ENCODE results near the gene ZC3H13. TPM values are rescaled to one million over a fixed set of nuclear protein-coding genes. Genes with fewer than 3 reads are reported as not detected.

Gene ZC3H13
- total RNA-seq, 3 donors from 2014 or later (not counting 1 experiment from before 2014, with no cell fraction given), result 54.3 to 75.3 (median 65.8) TPM

DNA sequence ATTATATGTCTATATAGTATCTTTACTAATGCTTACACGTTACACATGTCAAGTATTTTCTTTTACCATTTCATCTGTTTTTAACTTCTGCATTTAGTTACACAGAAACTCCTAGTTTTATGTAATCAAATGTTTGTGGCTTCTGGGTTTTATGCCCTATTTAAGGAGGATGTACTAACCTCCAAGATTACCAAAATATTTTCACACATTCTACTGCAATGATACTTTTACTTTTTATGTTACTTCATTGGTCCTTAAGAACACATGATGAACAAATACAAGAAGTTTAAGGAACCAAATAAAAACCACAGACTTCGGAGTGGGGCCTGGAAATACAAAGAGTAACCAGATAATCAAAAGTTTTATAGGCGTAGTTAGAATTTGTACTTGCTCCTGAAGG lies 37.2 kb downstream of the ZC3H13 start:
- intact Hi-C loops (cut with micrococcal nuclease), result no loop called here
- no peak for ATAC-seq
- DNase-seq, result no peak
- Histone ChIP-seq H3K27ac (ENCODE audit: low read length) (no peak overlapping the region), H3K9me3 (ENCODE audit: control insufficient read depth, insufficient read depth, low read length) (no peaks in the 10 kb centered on the region), H3K36me3 (ENCODE audit: control insufficient read depth, insufficient read depth, low read length) (peaks cover 70% of the 10 kb centered on the region), H3K27me3 (ENCODE audit: control insufficient read depth, insufficient read depth, low read length) (no peaks in the 10 kb centered on the region), H3K4me3 (ENCODE audit: low read length) (no peak overlapping the region), H3K4me1 (ENCODE audit: control insufficient read depth, insufficient read depth, low read length) (no peaks in the 10 kb centered on the region)
- 100% methylated on average over 1 of the region's 3 CpGs for WGBS (ENCODE audit: insufficient coverage)
- H3K27ac Mint-ChIP-seq, result peak overlapping the region in 1 of 2 donors; percentile 45
- H3K36me3 Mint-ChIP-seq, result peaks cover 24% of the 10 kb centered on the region
- H3K4me1 Mint-ChIP-seq, result peaks cover 6 to 7% of the 10 kb centered on the region in 2 donors
- H3K27me3 Mint-ChIP-seq (ENCODE audit: low read depth in 2 of 2), result no peaks in the 10 kb centered on the region
- no peak overlapping the region for H3K4me3 Mint-ChIP-seq
- TF ChIP-seq, protein P1, sequence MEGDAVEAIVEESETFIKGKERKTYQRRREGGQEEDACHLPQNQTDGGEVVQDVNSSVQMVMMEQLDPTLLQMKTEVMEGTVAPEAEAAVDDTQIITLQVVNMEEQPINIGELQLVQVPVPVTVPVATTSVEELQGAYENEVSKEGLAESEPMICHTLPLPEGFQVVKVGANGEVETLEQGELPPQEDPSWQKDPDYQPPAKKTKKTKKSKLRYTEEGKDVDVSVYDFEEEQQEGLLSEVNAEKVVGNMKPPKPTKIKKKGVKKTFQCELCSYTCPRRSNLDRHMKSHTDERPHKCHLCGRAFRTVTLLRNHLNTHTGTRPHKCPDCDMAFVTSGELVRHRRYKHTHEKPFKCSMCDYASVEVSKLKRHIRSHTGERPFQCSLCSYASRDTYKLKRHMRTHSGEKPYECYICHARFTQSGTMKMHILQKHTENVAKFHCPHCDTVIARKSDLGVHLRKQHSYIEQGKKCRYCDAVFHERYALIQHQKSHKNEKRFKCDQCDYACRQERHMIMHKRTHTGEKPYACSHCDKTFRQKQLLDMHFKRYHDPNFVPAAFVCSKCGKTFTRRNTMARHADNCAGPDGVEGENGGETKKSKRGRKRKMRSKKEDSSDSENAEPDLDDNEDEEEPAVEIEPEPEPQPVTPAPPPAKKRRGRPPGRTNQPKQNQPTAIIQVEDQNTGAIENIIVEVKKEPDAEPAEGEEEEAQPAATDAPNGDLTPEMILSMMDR (IDR thresholded peaks at IDR 0.05), result no peak
- no peaks in the 10 kb centered on the region for H3K9me3 Mint-ChIP-seq

DNA sequence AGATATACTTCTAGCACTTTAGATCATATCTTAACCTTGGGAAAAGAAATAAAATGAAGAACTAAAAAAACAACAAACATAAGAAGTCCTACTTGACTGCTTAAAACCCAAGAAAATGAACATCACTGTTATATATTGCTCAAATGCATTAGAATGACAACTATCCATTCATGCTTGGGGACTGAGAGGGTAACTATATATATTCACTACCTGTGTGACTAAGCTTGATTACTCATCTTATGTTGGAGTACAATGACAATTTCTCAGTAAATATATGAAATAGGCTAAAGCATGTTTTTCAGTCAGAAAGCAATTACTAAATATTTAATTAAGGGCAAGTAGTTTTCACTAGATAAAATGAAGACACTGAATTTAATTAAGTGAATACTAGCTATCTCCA lies 40.1 kb downstream of the ZC3H13 start:
- H3K27ac Mint-ChIP-seq, result no peak overlapping the region

GRCh38 chr13:46010148-46010547 lies 42.4 kb downstream of the ZC3H13 start:
- H3K4me1 ChIP-seq (ENCODE audit: control insufficient read depth, insufficient read depth, low read length), result no peaks in the 10 kb centered on the region
- H3K27ac ChIP-seq (ENCODE audit: low read length), result no peak overlapping the region
- Mint-ChIP-seq H3K27ac (no peak overlapping the region), H3K4me3 (no peak overlapping the region), H3K9me3 (no peaks in the 10 kb centered on the region), H3K36me3 (peaks cover 19% of the 10 kb centered on the region), H3K27me3 (ENCODE audit: low read depth in 2 of 2) (no peaks in the 10 kb centered on the region), H3K4me1 (no peaks in the 10 kb centered on the region)
- DNase-seq, result no peak
- no peaks in the 10 kb centered on the region for H3K27me3 ChIP-seq (ENCODE audit: control insufficient read depth, insufficient read depth, low read length)
- ATAC-seq, result no peak
- intact Hi-C loops (cut with micrococcal nuclease), result no loop called here
- H3K9me3 ChIP-seq (ENCODE audit: control insufficient read depth, insufficient read depth, low read length), result no peaks in the 10 kb centered on the region
- no peak overlapping the region for H3K4me3 ChIP-seq (ENCODE audit: low read length)
- TF ChIP-seq, protein P1 (IDR thresholded peaks at IDR 0.05), result no peak
- peaks cover 61% of the 10 kb centered on the region for H3K36me3 ChIP-seq (ENCODE audit: control insufficient read depth, insufficient read depth, low read length)
- 98% methylated on average over 6 of the region's 6 CpGs for WGBS (ENCODE audit: insufficient coverage)

More for the DNA sequence above, 40.1 kb downstream of the ZC3H13 start:
- Mint-ChIP-seq H3K9me3 (no peaks in the 10 kb centered on the region), H3K27me3 (ENCODE audit: low read depth in 2 of 2) (no peaks in the 10 kb centered on the region), H3K4me1 (peaks cover 6 to 7% of the 10 kb centered on the region in 2 donors), H3K4me3 (no peak overlapping the region), H3K36me3 (peaks cover 30% of the 10 kb centered on the region)
- TF ChIP-seq, protein P1 (IDR thresholded peaks at IDR 0.05), result no peak
- DNase-seq, result no peak
- Histone ChIP-seq H3K27ac (ENCODE audit: low read length) (no peak overlapping the region), H3K4me1 (ENCODE audit: control insufficient read depth, insufficient read depth, low read length) (no peaks in the 10 kb centered on the region), H3K27me3 (ENCODE audit: control insufficient read depth, insufficient read depth, low read length) (no peaks in the 10 kb centered on the region), H3K36me3 (ENCODE audit: control insufficient read depth, insufficient read depth, low read length) (peaks cover 67% of the 10 kb centered on the region), H3K4me3 (ENCODE audit: low read length) (no peak overlapping the region), H3K9me3 (ENCODE audit: control insufficient read depth, insufficient read depth, low read length) (no peaks in the 10 kb centered on the region)
- intact Hi-C loops (cut with micrococcal nuclease), result no loop called here
- ATAC-seq, result no peak

DNA sequence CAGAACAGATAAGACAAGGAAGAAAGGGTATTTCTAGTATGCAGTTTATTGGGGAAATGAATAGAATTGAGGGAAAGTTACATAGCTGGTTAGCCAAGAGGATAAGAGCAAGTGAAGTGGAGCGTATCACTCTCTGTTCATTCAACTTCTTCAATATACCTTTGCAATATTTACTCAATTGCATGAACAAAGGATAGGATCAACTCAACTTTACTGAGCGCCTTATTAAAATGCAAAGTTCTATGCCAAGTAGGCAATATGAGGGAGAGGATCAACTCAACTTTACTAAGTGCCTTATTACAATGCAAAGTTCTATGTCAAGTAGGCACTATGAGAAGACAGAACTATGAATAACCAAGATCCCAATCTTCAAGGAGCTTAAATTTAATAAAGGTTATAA lies 43.9 kb downstream of the ZC3H13 start:
- intact Hi-C loops (cut with micrococcal nuclease), result no loop called here
- H3K9me3 Mint-ChIP-seq, result no peaks in the 10 kb centered on the region
- H3K4me1 ChIP-seq (ENCODE audit: control insufficient read depth, insufficient read depth, low read length), result no peaks in the 10 kb centered on the region
- peaks cover 19% of the 10 kb centered on the region for H3K36me3 Mint-ChIP-seq
- no peak overlapping the region for H3K27ac Mint-ChIP-seq
- no peaks in the 10 kb centered on the region for H3K27me3 Mint-ChIP-seq (ENCODE audit: low read depth in 2 of 2)
- no peak overlapping the region for H3K4me3 ChIP-seq (ENCODE audit: low read length)
- no peak for DNase-seq
- ATAC-seq, result no peak
- H3K36me3 ChIP-seq (ENCODE audit: control insufficient read depth, insufficient read depth, low read length), result peaks cover 55% of the 10 kb centered on the region
- H3K27me3 ChIP-seq (ENCODE audit: control insufficient read depth, insufficient read depth, low read length), result no peaks in the 10 kb centered on the region
- no CpG with 5 or more reads among the region's 2 CpGs for WGBS (ENCODE audit: insufficient coverage)
- H3K4me1 Mint-ChIP-seq, result no peaks in the 10 kb centered on the region
- H3K27ac ChIP-seq (ENCODE audit: low read length), result no peak overlapping the region
- TF ChIP-seq, protein P1 (IDR thresholded peaks at IDR 0.05), result no peak
- no peak overlapping the region for H3K4me3 Mint-ChIP-seq
- H3K9me3 ChIP-seq (ENCODE audit: control insufficient read depth, insufficient read depth, low read length), result no peaks in the 10 kb centered on the region
